ENCODE measurements around the gene ADAMTSL1. TPM values are rescaled to one million over a fixed set of nuclear protein-coding genes. Genes with fewer than 3 reads are reported as not detected.

Gene ADAMTSL1
- total RNA-seq, 1 experiment from 2014 or later = 1.2 TPM

DNA sequence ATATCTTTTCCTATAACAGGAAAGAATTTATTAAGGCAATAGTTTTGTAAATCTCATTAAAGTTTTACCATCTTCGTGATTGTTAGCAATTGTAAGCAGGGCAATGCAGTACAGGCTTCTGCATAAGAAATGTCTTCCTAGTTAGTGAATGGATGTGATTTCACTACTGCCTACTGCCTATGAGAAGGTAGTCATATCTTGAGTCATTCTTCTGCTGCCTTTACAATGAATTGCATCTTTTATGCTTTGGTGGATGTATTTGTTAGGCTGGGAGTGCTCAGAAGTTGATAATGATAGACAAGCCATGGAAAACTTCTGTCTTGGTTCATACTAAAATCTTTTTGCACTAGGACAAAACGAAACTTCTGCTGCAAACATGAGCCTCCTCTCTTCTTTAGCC lies 128.0 kb downstream of the ADAMTSL1 start:
- TF ChIP-seq, protein P1, sequence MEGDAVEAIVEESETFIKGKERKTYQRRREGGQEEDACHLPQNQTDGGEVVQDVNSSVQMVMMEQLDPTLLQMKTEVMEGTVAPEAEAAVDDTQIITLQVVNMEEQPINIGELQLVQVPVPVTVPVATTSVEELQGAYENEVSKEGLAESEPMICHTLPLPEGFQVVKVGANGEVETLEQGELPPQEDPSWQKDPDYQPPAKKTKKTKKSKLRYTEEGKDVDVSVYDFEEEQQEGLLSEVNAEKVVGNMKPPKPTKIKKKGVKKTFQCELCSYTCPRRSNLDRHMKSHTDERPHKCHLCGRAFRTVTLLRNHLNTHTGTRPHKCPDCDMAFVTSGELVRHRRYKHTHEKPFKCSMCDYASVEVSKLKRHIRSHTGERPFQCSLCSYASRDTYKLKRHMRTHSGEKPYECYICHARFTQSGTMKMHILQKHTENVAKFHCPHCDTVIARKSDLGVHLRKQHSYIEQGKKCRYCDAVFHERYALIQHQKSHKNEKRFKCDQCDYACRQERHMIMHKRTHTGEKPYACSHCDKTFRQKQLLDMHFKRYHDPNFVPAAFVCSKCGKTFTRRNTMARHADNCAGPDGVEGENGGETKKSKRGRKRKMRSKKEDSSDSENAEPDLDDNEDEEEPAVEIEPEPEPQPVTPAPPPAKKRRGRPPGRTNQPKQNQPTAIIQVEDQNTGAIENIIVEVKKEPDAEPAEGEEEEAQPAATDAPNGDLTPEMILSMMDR (conservative IDR thresholded peaks at IDR 0.05) = no peak
- no peak overlapping the region for H4K8ac ChIP-seq (replicated peaks; ENCODE audit: insufficient read length, low read depth, low read length)
- no peak overlapping the region for H3K56ac ChIP-seq (ENCODE audit: insufficient read length, low read depth, low read length)
- H3K4me2 ChIP-seq (ENCODE audit: insufficient read depth, insufficient read length, low read length) = no peak overlapping the region
- no peak overlapping the region for H2BK15ac ChIP-seq (ENCODE audit: low read depth, low read length)
- H3K4me1 ChIP-seq (ENCODE audit: insufficient read depth, low read length) = peaks cover 8% of the 10 kb centered on the region; the same call in 1 of the 2 replicates
- H3K79me1 ChIP-seq (ENCODE audit: insufficient read depth, low read depth, low read length, poor library complexity, severe bottlenecking) = no peaks in the 10 kb centered on the region
- H2AFZ ChIP-seq (ENCODE audit: low read length) = no peak overlapping the region
- Mint-ChIP-seq H3K27ac (no peak overlapping the region), H3K4me1 (peaks cover 25 to 33% of the 10 kb centered on the region in 2 experiments), H3K27me3 (ENCODE audit: low read depth) (no peaks in the 10 kb centered on the region), H3K9me3 (peaks cover 6 to 9% of the 10 kb centered on the region in 2 experiments; a peak in 3 of 5 replicates), H3K4me3 (no peak overlapping the region), H3K36me3 (ENCODE audit: insufficient read depth in 1 of 3, low read depth in 3 of 3) (peaks cover 4 to 9% (median 9%) of the 10 kb centered on the region in 3 experiments; a peak in 5 of 7 replicates)
- H3K23ac ChIP-seq (ENCODE audit: insufficient read length, low read depth, low read length) = no peak overlapping the region
- H3K23me2 ChIP-seq (ENCODE audit: insufficient read length, low read depth, low read length, poor library complexity, severe bottlenecking) = no peaks in the 10 kb centered on the region
- H3K79me2 ChIP-seq (ENCODE audit: insufficient read depth, low read length) = no peaks in the 10 kb centered on the region
- no peak overlapping the region for H2BK120ac ChIP-seq (ENCODE audit: low read depth, low read length, poor library complexity, severe bottlenecking)
- no peak overlapping the region for H3K14ac ChIP-seq (ENCODE audit: insufficient read depth, low read length)
- no peak for DNase-seq
- no peak overlapping the region for H2BK12ac ChIP-seq (ENCODE audit: insufficient read length, low read depth, low read length)
- no peak overlapping the region for H3K9ac ChIP-seq (ENCODE audit: extremely low read depth, insufficient read length, low read length)
- H2BK20ac ChIP-seq (ENCODE audit: low read depth, low read length, poor library complexity, severe bottlenecking) = no peak overlapping the region
- no peak overlapping the region for H3T11ph ChIP-seq (ENCODE audit: low read length)
- no peaks in the 10 kb centered on the region for H3K9me3 ChIP-seq (ENCODE audit: control insufficient read depth, low read depth, low read length)
- no CpG with 5 or more reads among the region's 2 CpGs for WGBS (ENCODE audit: extremely low coverage, insufficient read length, low lambda C conversion rate)
- no peak overlapping the region for H4K5ac ChIP-seq (ENCODE audit: insufficient read length, low read depth, low read length)
- no peak overlapping the region for H2AK5ac ChIP-seq (ENCODE audit: insufficient read length, low read length)
- H4K20me1 ChIP-seq (ENCODE audit: control insufficient read depth, insufficient read depth, insufficient read length) = no peaks in the 10 kb centered on the region
- H4K91ac ChIP-seq (ENCODE audit: insufficient read length, low read depth, low read length) = no peak overlapping the region
- no peak overlapping the region for H3K18ac ChIP-seq (ENCODE audit: insufficient read length, low read depth, low read length)
- H3K27me3 ChIP-seq (ENCODE audit: insufficient read depth, low read length) = no peaks in the 10 kb centered on the region
- no peak overlapping the region for H3K27ac ChIP-seq (ENCODE audit: insufficient read length, low read depth, low read length)
- H3K4ac ChIP-seq (ENCODE audit: low read depth, low read length) = no peak overlapping the region
- no peak overlapping the region for H2BK5ac ChIP-seq (ENCODE audit: insufficient read length, low read length)

Data from H9 (cell line).